H1 (cell line): ENCODE measurements around the gene ABHD16A. TPM values are rescaled to one million over a fixed set of nuclear protein-coding genes. Genes with fewer than 3 reads are reported as not detected.

Source experiments
- CTCF ChIA-PET: fragments of 300-600 bp; sonication (Branson Sonifier 250); formaldehyde crosslinking; loops from one replicate; lab custom pipeline; 2021; ENCODE audit not compliant: partially characterized antibody; lab: Charles Lee
- POLR2A ChIA-PET: fragments of 300-600 bp; sonication (Branson Sonifier 250); formaldehyde crosslinking; loops from one replicate; lab custom pipeline; 2021; ENCODE audit warnings: inconsistent platforms; ENCODE audit not compliant: partially characterized antibody; lab: Charles Lee
- DNase-seq, 2 experiments: peaks; one replicate each; pipeline versions ENCODE4 v3.0.0 to v3.0.0-alpha.2; 2010 to 2022; ENCODE audit warnings: low spot score in 2 of 2, low read depth in 1 of 2, mixed read lengths in 1 of 2
- FAIRE-seq: peaks from 2 replicates; lab custom pipeline; 2011; peaks lifted over from hg19 to GRCh38; lab: Jason Lieb, UNC
- H2AFZ ChIP-seq: 2 replicates; pipeline ENCODE4 v1.8.1; 2012; ENCODE audit warnings: low read length, inconsistent platforms
- H2AK5ac ChIP-seq: 2 replicates; pipeline ENCODE4 v1.6.1; 2013; ENCODE audit warnings: low read depth, low read length
- H2BK120ac ChIP-seq: replicated peaks from 2 replicates; pipeline ENCODE3; 2013; ENCODE audit warnings: low read depth, low read length, inconsistent platforms
- H2BK12ac ChIP-seq: 2 replicates; pipeline ENCODE4 v1.6.1; 2013; ENCODE audit warnings: low read depth, low read length
- H2BK15ac ChIP-seq: 2 replicates; pipeline ENCODE4 v1.6.1; 2013; ENCODE audit warnings: low read length
- H2BK20ac ChIP-seq: 2 replicates; pipeline ENCODE4 v1.6.1; 2013; ENCODE audit warnings: low read length
- H2BK5ac ChIP-seq: 2 replicates; pipeline ENCODE4 v1.6.1; 2013; ENCODE audit warnings: low read depth, low read length
- H3K14ac ChIP-seq: 2 replicates; pipeline ENCODE4 v1.6.1; 2013; ENCODE audit warnings: inconsistent platforms; ENCODE audit not compliant: insufficient read length
- H3K18ac ChIP-seq: 2 replicates; pipeline ENCODE4 v1.6.1; 2013; ENCODE audit warnings: low read length; ENCODE audit errors: extremely low read depth
- H3K23ac ChIP-seq: 2 replicates; pipeline ENCODE4 v1.6.1; 2013; ENCODE audit warnings: inconsistent platforms; ENCODE audit not compliant: insufficient read length
- H3K23me2 ChIP-seq: 2 replicates; pipeline ENCODE4 v1.6.1; 2013; ENCODE audit warnings: low read depth, low read length
- H3K27ac ChIP-seq: 2 replicates; pipeline ENCODE4 v1.6.1; 2011; ENCODE audit warnings: low read depth, low read length, inconsistent platforms
- H3K27me3 ChIP-seq, 4 experiments: replicated peaks in 1 of 4; 1 replicate in 1 of 4; 2 replicates in 3 of 4; pipeline versions ENCODE4 v1.6.1 to v1.8.1; 2011 to 2013; ENCODE audit warnings: low read length in 3 of 4, mild to moderate bottlenecking in 3 of 4, inconsistent platforms in 2 of 4, mixed read lengths in 2 of 4, moderate library complexity in 1 of 4; ENCODE audit not compliant: control insufficient read depth in 3 of 4, insufficient read depth in 3 of 4; ENCODE audit errors: extremely low read depth in 1 of 4
- H3K36me3 ChIP-seq, 4 experiments: 2 replicates each; pipeline versions ENCODE4 v1.6.1 to v1.8.1; 2011 to 2013; ENCODE audit warnings: mild to moderate bottlenecking in 4 of 4, low read length in 3 of 4, moderate library complexity in 2 of 4, control low read depth in 1 of 4, inconsistent platforms in 1 of 4; ENCODE audit not compliant: insufficient read depth in 4 of 4, control insufficient read depth in 2 of 4
- H3K4ac ChIP-seq: replicated peaks from 2 replicates; pipeline ENCODE3; 2013; ENCODE audit warnings: low read length, low read depth, mixed read lengths, inconsistent platforms; ENCODE audit not compliant: insufficient read length
- H3K4me1 ChIP-seq, 4 experiments: replicated peaks in 1 of 4; 1 replicate in 1 of 4; 2 replicates in 3 of 4; pipeline versions ENCODE4 v1.6.1 to v1.8.1; 2011 to 2013; ENCODE audit warnings: low read length in 3 of 4, inconsistent platforms in 2 of 4, mixed read lengths in 1 of 4; ENCODE audit not compliant: insufficient read depth in 4 of 4, control insufficient read depth in 3 of 4
- H3K4me2 ChIP-seq, 2 experiments: 2 replicates each; pipeline versions ENCODE4 v1.6.1 to v1.8.1; 2011 to 2013; ENCODE audit warnings: low read depth in 2 of 2, low read length in 2 of 2, control low read depth in 1 of 2, inconsistent platforms in 1 of 2, mild to moderate bottlenecking in 1 of 2; ENCODE audit not compliant: insufficient read depth in 1 of 2
- H3K4me3 ChIP-seq, 4 experiments: fragments of 200-600, 300-600 bp in 1 of 4; sonication (generic), shearing (Covaris generic), sonication (Bioruptor Twin) in 1 of 4; 2 replicates each; pipeline versions ENCODE4 v1.5.1 to v1.8.1; 2011 to 2016; ENCODE audit warnings: low read length in 4 of 4, low read depth in 3 of 4, control low read depth in 2 of 4, inconsistent platforms in 2 of 4, mild to moderate bottlenecking in 2 of 4, mixed read lengths in 1 of 4, moderate library complexity in 1 of 4; ENCODE audit not compliant: insufficient read depth in 2 of 4; ENCODE audit errors: extremely low read depth in 1 of 4
- H3K56ac ChIP-seq: replicated peaks from 2 replicates; pipeline ENCODE3; 2013; ENCODE audit warnings: low read depth, mild to moderate bottlenecking, mixed read lengths, low read length, inconsistent platforms; ENCODE audit not compliant: insufficient read length
- H3K79me1 ChIP-seq: 2 replicates; pipeline ENCODE4 v1.6.1; 2013; ENCODE audit warnings: low read depth, low read length, control low read depth
- H3K79me2 ChIP-seq, 2 experiments: 2 replicates each; pipeline versions ENCODE4 v1.6.1 to v1.8.1; 2012 to 2013; ENCODE audit warnings: low read length in 2 of 2, mild to moderate bottlenecking in 2 of 2, inconsistent platforms in 1 of 2; ENCODE audit not compliant: insufficient read depth in 2 of 2, control insufficient read depth in 1 of 2
- H3K9ac ChIP-seq, 4 experiments: replicated peaks in 1 of 4; 1 replicate in 1 of 4; 2 replicates in 3 of 4; pipeline versions ENCODE4 v1.6.1 to v1.8.1; 2011 to 2013; ENCODE audit warnings: low read depth in 3 of 4, low read length in 3 of 4, control low read depth in 2 of 4, mild to moderate bottlenecking in 2 of 4, moderate library complexity in 2 of 4, inconsistent platforms in 1 of 4; ENCODE audit errors: extremely low read depth in 1 of 4
- H3K9me3 ChIP-seq, 2 experiments: 2 replicates each; pipeline versions ENCODE4 v1.6.1 to v1.8.1; 2012 to 2013; ENCODE audit warnings: mild to moderate bottlenecking in 2 of 2, moderate library complexity in 2 of 2, control low read depth in 1 of 2, inconsistent platforms in 1 of 2, low read depth in 1 of 2, low read length in 1 of 2, mixed read lengths in 1 of 2; ENCODE audit not compliant: insufficient read depth in 2 of 2
- H4K20me1 ChIP-seq, 2 experiments: replicated peaks in 1 of 2; 2 replicates each; pipeline versions ENCODE3 to v1.8.1; 2011 to 2013; ENCODE audit warnings: inconsistent platforms in 2 of 2, low read length in 2 of 2, mild to moderate bottlenecking in 1 of 2; ENCODE audit not compliant: insufficient read depth in 2 of 2, control insufficient read depth in 1 of 2
- H4K5ac ChIP-seq: 2 replicates; pipeline ENCODE4 v1.6.1; 2013; ENCODE audit warnings: low read length, low read depth, mixed read lengths, inconsistent platforms; ENCODE audit not compliant: insufficient read length
- H4K8ac ChIP-seq: 2 replicates; pipeline ENCODE4 v1.8.0; 2013; ENCODE audit warnings: mild to moderate bottlenecking, moderate library complexity, low read length, inconsistent platforms; ENCODE audit not compliant: insufficient read depth; ENCODE audit errors: extremely low read depth
- H4K91ac ChIP-seq: replicated peaks from 2 replicates; pipeline ENCODE3; 2013; ENCODE audit warnings: low read length, mixed read lengths, inconsistent platforms; ENCODE audit not compliant: insufficient read length
- ATF2 ChIP-seq: IDR thresholded peaks from 2 replicates; pipeline ENCODE4 v1.6.1; 2012; ENCODE audit warnings: low read length, inconsistent platforms
- EGR1 ChIP-seq: IDR thresholded peaks from 2 replicates; pipeline ENCODE4 v1.6.1; 2011; ENCODE audit warnings: low read depth, low read length, borderline replicate concordance
- EZH2 ChIP-seq: fragments of 200-600 bp; sonication (generic); IDR thresholded peaks from 2 replicates; pipeline ENCODE4 v1.7.1; 2012; ENCODE audit warnings: low read depth, mild to moderate bottlenecking, moderate library complexity, low read length, inconsistent platforms; ENCODE audit not compliant: severe bottlenecking
- NRF1 ChIP-seq: IDR thresholded peaks from 2 replicates; pipeline ENCODE4 v1.6.1; 2011; ENCODE audit warnings: mild to moderate bottlenecking, low read depth, low read length, improper control_type of control experiment
- POLR2A ChIP-seq, 2 experiments: IDR thresholded peaks; 1 replicate in 1 of 2; 2 replicates in 1 of 2; pipeline ENCODE4 v1.6.1; 2011; ENCODE audit warnings: low read depth in 2 of 2, low read length in 2 of 2, mild to moderate bottlenecking in 2 of 2; ENCODE audit errors: control extremely low read depth in 1 of 2
- POU5F1 ChIP-seq: IDR thresholded peaks from 2 replicates; pipeline ENCODE4 v1.6.1; 2011; ENCODE audit warnings: low read depth, mild to moderate bottlenecking, low read length, moderate library complexity
- RFX5 ChIP-seq: IDR thresholded peaks from 2 replicates; pipeline ENCODE4 v1.6.1; 2011; ENCODE audit warnings: low read depth, low read length, improper control_type of control experiment, borderline replicate concordance
- SRF ChIP-seq: IDR thresholded peaks from 2 replicates; pipeline ENCODE4 v1.6.1; 2011; ENCODE audit warnings: mild to moderate bottlenecking, low read depth, low read length, moderate library complexity
- SUZ12 ChIP-seq: fragments of 200-600 bp; sonication (generic); IDR thresholded peaks from 2 replicates; pipeline ENCODE4 v1.6.1; 2012; ENCODE audit warnings: mild to moderate bottlenecking, inconsistent platforms, low read length, moderate library complexity, mixed read lengths
- TCF12 ChIP-seq: IDR thresholded peaks from 2 replicates; pipeline ENCODE4 v1.6.1; 2011; ENCODE audit warnings: low read depth, mild to moderate bottlenecking, low read length
- WGBS, 2 experiments: shearing (Covaris generic) in 1 of 2; methylation state at CpG; one replicate each; pipeline versions ENCODE4 v1.1.6 to v1.1.7; 2013 to 2015; ENCODE audit warnings: low lambda C conversion rate in 2 of 2, mixed read lengths in 2 of 2, inconsistent platforms in 1 of 2, low coverage in 1 of 2, missing lambda C conversion rate in 1 of 2; ENCODE audit not compliant: insufficient replicate concordance in 2 of 2, insufficient coverage in 1 of 2, insufficient read length in 1 of 2; ENCODE audit errors: extremely low coverage in 1 of 2, missing lambda C conversion rate in 1 of 2; 5-methylcytosine and 5-hydroxymethylcytosine counted together
- polyA plus RNA-seq, 7 experiments: library from polyadenylated mRNA; depleted of rRNA in 3 of 7; stranded (reverse) in 5 of 7; unstranded in 2 of 7; fragments of >200 nt in 5 of 7; fragments of 200-250 nt in 2 of 7; gene quantifications; 1 replicate in 5 of 7; 2 replicates in 1 of 7; 4 replicates in 1 of 7; pipeline versions ENCODE4 v1.2.1 to v1.2.3, GENCODE V29; 2011 to 2013; ENCODE audit warnings: missing spikeins in 2 of 7, mixed read lengths in 2 of 7
- total RNA-seq: library from RNA; stranded (reverse); fragmentation: NEBNext Ultra II Directional; extraction: Animal tissue kit (Norgen Biotek cat#: 25700); gene quantifications from 2 replicates; pipeline ENCODE4 v1.2.1, GENCODE V29; 2021

ABHD16A gene
- total and polyA plus RNA-seq, 2 of the 8 experiments (the other 6 are each of a cell fraction or from before 2014, with no cell fraction given) = 32.9 to 40.2 TPM

DNA sequence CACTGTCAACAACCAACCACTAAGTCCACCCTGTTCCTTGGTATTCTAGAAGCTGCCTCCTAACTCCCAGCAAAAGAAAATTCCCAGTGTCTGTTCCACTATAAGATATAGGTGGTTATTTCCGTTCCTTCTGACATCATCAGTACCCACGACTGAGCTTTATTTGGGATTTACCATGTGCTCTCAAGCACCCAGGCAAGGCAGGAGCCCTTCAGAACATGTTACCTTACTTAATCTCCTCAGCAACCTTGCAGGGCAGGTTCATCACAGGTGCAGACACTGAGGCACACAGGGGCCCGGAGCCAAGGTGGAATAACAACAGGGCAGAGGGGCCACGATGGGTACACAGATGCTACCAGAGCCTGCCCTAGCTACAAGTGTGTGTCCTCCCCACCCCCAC, 10.8 kb downstream of the ABHD16A start:
- Histone ChIP-seq H3K18ac (no peak overlapping the region), H2AK5ac (no peak overlapping the region), H3K56ac (no peak overlapping the region), H3K9ac (no peak overlapping the region), H3K23me2 (no peaks in the 10 kb centered on the region), H2BK15ac (no peak overlapping the region), H3K79me1 (no peaks in the 10 kb centered on the region), H3K27ac (no peak overlapping the region), H2BK12ac (no peak overlapping the region), H3K4me2 (no peak overlapping the region), H3K4ac (no peak overlapping the region), H4K20me1 (no peaks in the 10 kb centered on the region), H3K23ac (no peak overlapping the region), H3K4me3 (no peak overlapping the region), H3K9me3 (no peaks in the 10 kb centered on the region), H3K4me1 (peaks cover 0 to 1% (median 0%) of the 10 kb centered on the region in 4 experiments; a peak in 2 of 7 replicates), H2BK20ac (no peak overlapping the region), H4K5ac (no peak overlapping the region), H2BK120ac (no peak overlapping the region), H2BK5ac (no peak overlapping the region), H2AFZ (no peak overlapping the region), H3K27me3 (no peaks in the 10 kb centered on the region), H3K14ac (no peak overlapping the region), H4K91ac (no peak overlapping the region), H3K79me2 (no peaks in the 10 kb centered on the region), H4K8ac (no peak overlapping the region), H3K36me3 (peaks cover 7 to 24% (median 17%) of the 10 kb centered on the region in 4 experiments; a peak in 5 of 8 replicates)
- FAIRE-seq = no peak
- ChIA-PET CTCF (interaction anchor here (0.6 to 5.8 kb wide), 8 partner anchors 11 to 103 kb away, joined by 3 to 26 read pairs (median 3); partner anchors contain the start of genes GPANK1, LY6G5B, LY6G5C and VARS1), POLR2A (interaction anchor here (0.9 to 6.6 kb wide), 9 partner anchors 9 to 205 kb away, joined by 3 to 33 read pairs (median 3); partner anchors contain the start of genes ATP6V1G2, BAG6, EHMT2 and HSPA1B)
- 85% methylated on average over 4 of the region's 4 CpGs; no CpG with 5 or more reads in 1 of the 2 experiments for WGBS, 2 experiments
- no peak for DNase-seq
- TF ChIP-seq EZH2 (no peak), NRF1 (no peak), POLR2A (IDR thresholded peaks at IDR 0.05; ENCODE audit: control extremely low read depth in 1 of 2, low read depth in 2 of 2, low read length in 2 of 2) (no peak), POU5F1 (no peak), RFX5 (no peak), EGR1 (no peak), SUZ12 (no peak), ATF2 (no peak), TCF12 (no peak), SRF (no peak)
